Rectal smooth muscle tissue (tissue), 1 donor: ENCODE measurements around the gene RNF157.

Source experiments
- H3K27ac ChIP-seq: one replicate; pipeline ENCODE4 v1.7.0; 2013; ENCODE audit warnings: low read depth, low read length, inconsistent platforms
- H3K27me3 ChIP-seq: one replicate; pipeline ENCODE4 v1.7.0; 2013; ENCODE audit warnings: low read length; ENCODE audit not compliant: control insufficient read depth, insufficient read depth
- H3K36me3 ChIP-seq: one replicate; pipeline ENCODE4 v1.7.0; 2013; ENCODE audit warnings: low read length; ENCODE audit not compliant: control insufficient read depth, insufficient read depth
- H3K4me1 ChIP-seq: one replicate; pipeline ENCODE4 v1.7.0; 2013; ENCODE audit warnings: low read length; ENCODE audit not compliant: control insufficient read depth, insufficient read depth
- H3K4me3 ChIP-seq: one replicate; pipeline ENCODE4 v1.7.0; 2013; ENCODE audit warnings: low read length
- H3K9ac ChIP-seq: one replicate; pipeline ENCODE4 v1.7.0; 2013; ENCODE audit warnings: low read length

Gene RNF157

DNA sequence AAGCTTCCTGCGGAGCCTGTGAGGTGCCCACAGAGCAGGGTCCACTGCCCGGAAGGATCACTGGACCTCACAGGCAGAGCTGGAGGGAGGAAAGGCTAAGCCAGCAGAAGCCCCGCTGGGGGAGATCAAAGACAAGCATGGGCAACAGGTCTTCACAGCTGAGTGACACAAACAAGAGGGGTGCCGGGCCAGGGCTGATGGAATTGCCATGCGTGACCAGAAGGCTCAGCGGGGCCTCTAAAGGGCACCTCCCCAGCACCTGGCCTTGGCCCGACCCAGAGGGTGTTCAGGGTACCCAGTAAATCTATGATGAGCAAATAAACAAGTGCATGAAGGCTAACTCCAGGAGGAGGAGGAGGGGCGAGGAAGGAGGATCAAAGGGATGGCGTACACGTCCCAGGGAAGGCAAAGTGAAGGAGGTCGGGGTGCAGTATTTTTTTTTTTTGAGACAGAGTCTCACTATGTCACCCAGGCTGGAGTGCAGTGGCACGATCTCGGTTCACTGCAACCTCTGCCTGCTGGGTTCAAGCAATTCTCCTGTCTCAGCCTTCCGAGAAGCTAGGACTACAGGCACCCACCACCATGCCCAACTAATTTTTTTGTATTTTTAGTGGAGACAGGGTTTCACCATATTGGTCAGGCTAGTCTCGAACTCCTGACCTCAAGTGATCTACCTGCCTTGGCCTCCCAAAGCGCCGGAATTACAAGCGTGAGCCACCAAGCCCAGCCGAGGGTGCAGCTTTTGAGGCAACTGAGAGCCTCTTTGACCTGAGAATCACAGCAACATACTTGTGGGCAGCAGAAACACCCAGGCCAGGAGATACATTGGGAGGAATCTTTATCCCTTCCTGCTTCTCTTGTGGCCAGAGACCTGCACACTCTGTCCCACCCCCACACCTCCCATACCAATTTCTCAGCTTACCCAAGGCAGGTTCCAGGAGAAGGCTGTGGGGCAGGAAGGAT, 120.6 kb downstream of the RNF157 start:
- H3K27me3 ChIP-seq = no peaks in the 10 kb centered on the region
- H3K9ac ChIP-seq = no peak overlapping the region

DNA sequence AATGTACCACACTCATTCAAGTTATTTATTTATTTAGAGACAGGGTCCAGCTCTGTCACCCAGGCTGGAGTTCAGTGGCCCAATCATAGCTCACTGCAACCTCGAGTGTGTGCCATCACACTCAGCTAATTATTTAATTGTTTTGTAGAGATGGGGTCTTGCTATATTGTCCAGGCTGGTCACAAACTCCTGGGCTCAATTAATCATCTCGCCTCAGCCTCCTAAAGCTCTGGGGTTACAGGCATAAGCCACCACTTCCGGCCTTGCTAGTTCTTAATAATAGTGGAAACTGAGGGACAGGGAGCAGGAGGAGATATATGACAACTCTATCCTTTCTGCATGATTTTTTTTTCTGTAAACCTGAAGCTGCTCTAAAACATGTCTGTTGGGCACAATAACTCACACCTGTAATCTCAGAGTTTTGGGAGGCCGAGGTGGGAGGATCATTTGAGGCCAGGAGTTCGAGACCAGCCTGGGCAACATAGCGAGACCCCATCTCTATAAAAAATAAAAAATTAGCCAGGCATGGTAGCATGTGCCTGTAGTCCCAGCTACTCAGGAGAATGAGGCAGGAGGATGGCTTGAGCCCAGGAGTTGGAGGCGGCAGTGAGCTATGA, 125.0 kb downstream of the RNF157 start:
- Histone ChIP-seq H3K4me1 (no peaks in the 10 kb centered on the region), H3K9ac (no peak overlapping the region), H3K36me3 (no peaks in the 10 kb centered on the region), H3K27me3 (no peaks in the 10 kb centered on the region), H3K27ac (no peak overlapping the region), H3K4me3 (no peak overlapping the region)

More for the DNA sequence above, 120.6 kb downstream of the RNF157 start:
- no peaks in the 10 kb centered on the region for H3K36me3 ChIP-seq
- H3K4me1 ChIP-seq = no peaks in the 10 kb centered on the region
- H3K27ac ChIP-seq = no peak overlapping the region
- H3K4me3 ChIP-seq = no peak overlapping the region

DNA sequence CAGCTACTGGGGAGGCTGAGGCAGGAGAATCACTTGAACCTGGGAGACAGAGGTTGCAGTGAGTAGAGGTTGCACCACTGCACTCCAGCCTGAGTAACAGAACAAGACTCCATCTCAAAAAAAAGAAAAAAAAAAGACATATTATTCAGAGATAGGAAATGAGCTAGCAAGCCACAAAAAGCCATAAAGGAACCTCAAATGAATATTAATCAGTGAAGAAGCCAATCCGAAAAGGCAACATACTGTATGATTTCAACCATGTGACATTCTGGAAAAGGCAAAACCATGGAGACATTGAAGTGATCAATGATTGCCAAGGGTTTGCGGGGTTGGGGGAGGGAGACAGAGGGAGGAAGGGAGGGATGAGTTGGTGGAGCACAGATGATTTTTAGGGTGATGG, 128.3 kb downstream of the RNF157 start:
- no peaks in the 10 kb centered on the region for H3K4me1 ChIP-seq
- no peak overlapping the region for H3K27ac ChIP-seq
- H3K9ac ChIP-seq = no peak overlapping the region
- no peaks in the 10 kb centered on the region for H3K27me3 ChIP-seq
- H3K36me3 ChIP-seq = no peaks in the 10 kb centered on the region
- H3K4me3 ChIP-seq = no peak overlapping the region

DNA sequence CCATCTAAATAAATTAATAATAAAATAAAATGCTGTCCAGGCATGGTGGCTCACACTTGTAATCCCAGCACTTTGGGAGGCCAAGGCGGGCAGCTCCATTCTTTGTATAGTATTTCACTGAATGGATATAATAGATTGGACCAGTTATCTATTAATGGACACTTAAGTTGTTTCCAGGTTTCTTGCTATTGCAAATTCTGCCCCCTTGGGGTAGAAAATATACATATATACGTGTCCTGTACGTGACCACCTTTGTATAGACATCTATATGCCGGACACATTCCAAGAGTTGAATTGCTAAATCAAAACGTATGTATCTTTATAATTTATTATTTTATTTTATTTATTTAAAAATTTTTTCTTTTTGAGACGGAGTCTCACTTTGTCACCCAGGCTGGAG, 132.8 kb downstream of the RNF157 start:
- Histone ChIP-seq H3K27ac (no peak overlapping the region), H3K9ac (no peak overlapping the region), H3K36me3 (no peaks in the 10 kb centered on the region), H3K27me3 (no peaks in the 10 kb centered on the region), H3K4me3 (no peak overlapping the region), H3K4me1 (peaks cover 5% of the 10 kb centered on the region)

DNA sequence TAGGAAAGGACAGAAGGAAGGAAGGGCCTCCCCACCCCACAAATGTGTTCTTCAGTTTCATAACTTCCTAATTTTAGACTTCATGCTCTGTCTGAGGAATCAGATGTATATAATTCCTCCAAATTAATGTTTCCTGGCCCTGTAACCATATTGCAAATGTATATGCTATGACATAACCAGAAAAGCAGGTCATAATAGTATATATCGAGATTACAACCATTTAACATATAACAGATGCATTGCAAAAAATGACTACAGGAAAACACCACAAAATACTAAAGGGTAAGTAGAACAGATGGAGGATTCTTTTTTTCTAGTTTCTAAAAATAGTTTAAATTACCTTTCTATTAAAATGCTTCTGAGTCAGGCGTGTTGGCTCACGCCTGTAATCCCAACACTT, 133.6 kb downstream of the RNF157 start:
- H3K4me1 ChIP-seq = peaks cover 5% of the 10 kb centered on the region
- no peak overlapping the region for H3K27ac ChIP-seq
- H3K9ac ChIP-seq = no peak overlapping the region
- peaks cover under 1% of the 10 kb centered on the region for H3K36me3 ChIP-seq
- no peak overlapping the region for H3K4me3 ChIP-seq
- no peaks in the 10 kb centered on the region for H3K27me3 ChIP-seq

DNA sequence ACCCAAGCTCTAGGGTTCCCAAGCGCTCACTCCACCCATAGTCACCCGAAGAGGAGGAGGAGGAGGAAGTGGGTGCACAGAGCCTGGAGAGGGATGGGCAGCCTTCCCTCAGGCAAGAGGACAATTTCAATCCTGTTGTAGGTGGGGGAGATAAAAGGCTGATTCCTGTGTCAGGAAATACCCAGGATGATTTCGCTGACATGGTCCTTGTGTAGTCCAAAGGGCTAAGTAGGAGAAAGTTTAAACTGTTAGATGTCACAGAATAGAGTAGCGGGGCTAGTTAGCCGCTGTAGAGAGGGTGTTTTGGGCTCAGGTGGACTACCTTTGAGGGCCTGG, 135.4 kb downstream of the RNF157 start:
- Histone ChIP-seq H3K27ac (no peak overlapping the region), H3K36me3 (peaks cover 8% of the 10 kb centered on the region), H3K4me3 (no peak overlapping the region), H3K27me3 (no peaks in the 10 kb centered on the region), H3K9ac (no peak overlapping the region), H3K4me1 (peaks cover 5% of the 10 kb centered on the region)

DNA sequence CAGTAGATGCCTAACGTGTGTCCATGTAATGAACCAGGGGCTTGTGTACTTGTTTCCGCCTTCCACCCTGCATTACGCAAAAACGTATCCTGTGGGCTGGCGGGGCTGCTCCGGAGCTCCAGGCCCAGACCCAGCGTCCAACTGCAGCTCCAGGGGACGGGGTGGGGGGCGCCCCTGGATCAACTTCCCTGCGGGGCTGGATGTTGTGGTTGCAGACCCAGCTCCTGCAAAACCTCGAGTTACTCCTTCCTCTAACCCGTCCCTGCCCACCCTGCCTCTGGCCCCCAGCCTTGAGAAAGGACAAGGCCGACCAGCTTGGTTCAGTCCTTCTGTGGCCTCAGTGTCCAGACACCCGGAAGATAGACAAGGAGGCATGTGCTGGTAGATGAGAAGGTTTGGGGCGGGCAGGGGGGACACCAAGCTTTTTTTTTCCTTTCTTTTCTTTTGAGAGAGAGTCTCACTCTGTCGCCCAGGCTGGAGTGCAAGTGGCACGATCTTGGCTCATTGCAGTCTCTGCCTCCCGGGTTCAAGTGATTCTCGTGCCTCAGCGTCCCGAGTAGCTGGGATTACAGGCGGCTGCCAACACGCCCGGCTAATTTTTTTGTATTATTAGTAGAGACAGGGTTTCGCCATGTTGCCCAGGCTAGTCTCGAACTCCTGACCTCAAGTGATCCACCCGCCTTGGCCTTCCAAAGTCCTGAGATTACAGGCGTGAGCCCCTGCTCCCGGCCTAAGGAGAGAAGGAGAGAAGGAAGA, 136.0 kb downstream of the RNF157 start:
- no peaks in the 10 kb centered on the region for H3K27me3 ChIP-seq
- peak overlapping the region; percentile 83 for H3K4me3 ChIP-seq
- H3K4me1 ChIP-seq = peaks cover 5% of the 10 kb centered on the region
- H3K36me3 ChIP-seq = peaks cover 8% of the 10 kb centered on the region
- no peak overlapping the region for H3K9ac ChIP-seq
- H3K27ac ChIP-seq = peak overlapping the region; percentile 75

DNA sequence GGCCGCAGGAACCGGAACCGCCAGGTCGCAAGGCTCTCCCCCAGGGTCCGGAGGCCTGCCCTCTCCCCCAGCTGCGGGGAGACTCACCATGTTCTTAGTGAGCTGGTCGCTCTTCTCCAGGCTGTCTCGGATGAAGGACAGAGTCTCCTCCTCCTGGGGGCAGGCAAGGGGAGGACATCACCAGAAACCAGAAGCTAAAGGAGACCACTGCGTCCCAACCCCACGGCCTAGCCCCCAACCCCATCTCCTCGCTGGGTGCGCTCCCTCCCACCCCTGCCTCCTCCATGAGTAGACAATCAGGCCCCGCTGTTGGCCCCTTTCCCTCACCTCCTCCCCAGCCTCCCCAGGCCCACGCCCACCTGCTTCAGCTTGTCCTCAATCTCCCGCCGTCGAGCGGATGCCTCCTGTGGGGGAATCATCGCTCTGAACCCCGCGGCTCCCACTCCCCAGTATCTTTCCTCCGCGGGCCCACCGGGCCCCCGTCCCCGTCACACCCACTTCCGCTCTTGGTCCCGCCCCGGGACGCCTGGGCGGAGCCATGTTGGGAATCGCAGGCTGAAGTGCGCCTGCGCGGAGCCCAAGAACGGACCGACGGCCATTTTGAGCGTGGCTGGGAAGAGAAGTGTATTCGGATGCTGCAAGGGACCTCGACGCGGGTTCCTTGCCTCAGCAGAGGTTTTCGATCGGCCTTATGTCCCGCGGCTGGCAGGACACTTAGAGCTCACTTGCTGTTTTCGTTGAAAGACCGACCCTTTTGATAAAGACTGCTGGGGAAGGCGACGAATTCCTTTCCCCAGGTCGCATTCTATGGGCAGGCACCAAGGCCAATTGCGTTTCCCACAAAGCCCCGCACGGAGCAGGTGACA, 136.8 kb downstream of the RNF157 start, which contains the start of gene EXOC7:
Gene EXOC7, minus strand, starts transcription at position 514 of the 866 bp plus-strand sequence. Its CDS starts 95 bp downstream, at position 419.
- Histone ChIP-seq H3K4me3 (peak within 1 kb of the TSS; percentile 83), H3K9ac (peak within 1 kb of the TSS; percentile 52), H3K4me1 (peaks cover 5% of the 10 kb centered on the region), H3K27ac (peak within 1 kb of the TSS; percentile 75), H3K27me3 (no peaks in the 10 kb centered on the region), H3K36me3 (peaks cover 8% of the 10 kb centered on the region)

DNA sequence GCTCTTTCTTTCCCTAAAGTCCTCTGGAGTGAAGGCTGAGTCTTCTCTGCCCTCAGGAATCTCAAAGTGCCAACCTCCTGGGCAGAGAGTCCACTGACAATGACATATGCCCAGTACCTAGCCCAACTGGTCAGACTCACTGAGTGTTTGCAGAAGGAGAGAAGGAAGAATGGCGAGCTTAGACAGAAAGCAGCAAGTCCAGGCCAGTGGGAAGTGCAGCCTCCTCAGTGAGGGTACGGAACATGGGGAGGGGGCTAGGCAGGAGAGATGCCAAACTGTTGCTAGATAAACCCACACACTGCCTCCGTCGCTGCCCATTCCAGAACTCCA, 137.4 kb downstream of the RNF157 start:
- H3K9ac ChIP-seq = peak overlapping the region; percentile 52
- H3K36me3 ChIP-seq = peaks cover 8% of the 10 kb centered on the region
- H3K27ac ChIP-seq = peak overlapping the region; percentile 38
- no peaks in the 10 kb centered on the region for H3K27me3 ChIP-seq
- H3K4me1 ChIP-seq = peaks cover 5% of the 10 kb centered on the region
- H3K4me3 ChIP-seq = peak overlapping the region; percentile 83

DNA sequence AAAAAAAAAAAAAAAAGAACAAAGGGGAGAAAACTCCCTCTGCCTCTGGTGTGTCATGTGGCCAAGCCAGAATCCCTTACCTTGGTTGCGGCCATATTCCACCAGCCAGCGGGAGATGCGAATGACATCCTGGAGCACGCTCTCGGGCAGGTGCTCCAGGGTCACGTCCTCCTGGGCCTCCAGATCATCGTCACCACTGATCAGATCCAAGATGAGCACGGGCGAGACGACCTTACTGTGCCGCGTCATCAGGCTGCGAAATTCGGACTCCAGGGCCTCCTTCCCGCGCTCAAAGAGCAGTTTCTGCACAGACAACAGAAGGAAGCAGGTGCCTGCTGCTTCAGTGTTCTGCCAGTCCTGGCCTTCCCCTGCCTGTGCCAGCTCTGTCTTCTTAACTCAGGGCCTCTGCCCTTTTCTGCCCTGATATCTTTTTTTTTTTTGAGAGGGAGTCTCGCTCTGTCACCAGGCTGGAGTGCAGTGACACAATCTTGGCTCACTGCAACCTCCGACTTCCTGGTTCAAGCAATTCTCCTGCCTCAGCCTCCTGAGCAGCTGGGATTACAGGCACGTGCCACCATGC, 142.5 kb downstream of the RNF157 start:
- Histone ChIP-seq H3K9ac (no peak overlapping the region), H3K27ac (no peak overlapping the region), H3K4me1 (peaks cover 3% of the 10 kb centered on the region), H3K36me3 (peaks cover 30% of the 10 kb centered on the region), H3K4me3 (no peak overlapping the region), H3K27me3 (no peaks in the 10 kb centered on the region)

DNA sequence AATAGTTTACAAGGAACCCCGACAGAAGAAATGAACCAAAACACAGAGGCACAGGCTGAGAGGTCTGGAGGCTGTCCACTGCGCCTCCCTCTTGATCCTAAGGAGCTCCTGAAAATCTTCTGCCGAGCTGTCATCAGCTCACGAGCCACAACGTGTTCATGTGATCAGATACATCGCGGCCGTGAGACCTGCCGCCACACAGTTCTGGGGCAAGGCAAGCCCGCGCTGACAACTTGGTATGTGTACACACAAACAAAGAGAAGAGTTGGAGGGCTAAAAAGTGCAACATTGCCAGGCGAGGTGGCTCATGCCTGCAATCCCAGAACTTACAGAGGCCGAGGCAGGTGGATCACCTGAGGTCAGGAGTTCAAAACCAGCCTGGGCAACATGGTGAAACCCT, 144.3 kb downstream of the RNF157 start:
- Histone ChIP-seq H3K27ac (no peak overlapping the region), H3K36me3 (peaks cover 30% of the 10 kb centered on the region), H3K27me3 (no peaks in the 10 kb centered on the region), H3K9ac (no peak overlapping the region), H3K4me1 (no peaks in the 10 kb centered on the region), H3K4me3 (no peak overlapping the region)
